Measurements from ENCODE around the gene NRL. TPM values are rescaled to one million over a fixed set of nuclear protein-coding genes. Genes with fewer than 3 reads are reported as not detected.
A peak's percentile ranks its signal among the peaks of the same experiment; 100 is the strongest.

The NRL gene
- total RNA-seq, 1 experiment from 2014 or later: 2.5 TPM

DNA sequence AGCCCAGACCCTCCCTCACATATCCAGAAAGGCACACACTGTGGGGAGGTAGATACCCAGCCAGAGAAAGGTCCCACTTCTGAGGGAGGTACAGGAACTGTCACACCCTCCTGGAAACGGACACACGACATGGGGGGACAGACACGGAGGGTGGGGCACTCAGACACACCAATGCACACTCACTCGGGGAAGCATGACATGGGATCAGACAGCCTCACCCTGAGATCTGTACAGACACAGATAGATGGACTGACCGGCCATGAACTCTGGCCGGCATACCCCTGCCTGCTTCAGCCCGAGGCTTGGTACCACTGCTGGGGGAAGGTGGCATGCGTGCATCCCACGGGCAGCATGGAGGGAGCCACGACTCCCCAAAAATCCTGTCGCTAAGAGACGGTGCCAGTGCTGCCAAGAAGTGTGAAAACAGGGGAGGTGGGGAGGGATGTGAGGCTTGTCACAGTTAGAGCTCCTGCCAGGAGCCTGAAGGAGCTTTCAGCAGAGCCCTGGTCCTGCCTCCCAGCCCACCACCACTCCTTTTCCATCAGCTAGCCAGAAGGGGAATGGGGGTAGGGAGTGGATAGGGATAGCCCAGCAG lies 42.8 kb downstream of the NRL start:
- Mint-ChIP-seq H3K9me3 (no peaks in the 10 kb centered on the region), H3K27ac (peak overlapping the region in 1 of 3 experiments; percentile 40; a peak in 1 of 7 replicates), H3K27me3 (ENCODE audit: low read depth) (no peaks in the 10 kb centered on the region; the same call in none of the 2 replicates)

More for the DNA sequence above, 42.8 kb downstream of the NRL start:
- H4K20me1 ChIP-seq (ENCODE audit: control insufficient read depth, insufficient read depth, insufficient read length): no peaks in the 10 kb centered on the region
- no peak overlapping the region for H2BK120ac ChIP-seq (ENCODE audit: low read depth, low read length, poor library complexity, severe bottlenecking)
- Mint-ChIP-seq H3K4me1 (peaks cover 5 to 11% of the 10 kb centered on the region in 2 experiments; a peak in 2 of 4 replicates), H3K4me3 (no peak overlapping the region; a peak in 1 of 5 replicates), H3K36me3 (ENCODE audit: insufficient read depth in 1 of 3, low read depth in 3 of 3) (no peaks in the 10 kb centered on the region)
- no peaks in the 10 kb centered on the region for H3K9me3 ChIP-seq (ENCODE audit: control insufficient read depth, low read depth, low read length)
- H3K4me2 ChIP-seq (ENCODE audit: insufficient read depth, insufficient read length, low read length): no peak overlapping the region
- no peak overlapping the region for H3K14ac ChIP-seq (ENCODE audit: insufficient read depth, low read length)
- no peak overlapping the region for H2BK12ac ChIP-seq (ENCODE audit: insufficient read length, low read depth, low read length)
- no peak overlapping the region for H4K91ac ChIP-seq (ENCODE audit: insufficient read length, low read depth, low read length)
- no peaks in the 10 kb centered on the region for H3K79me2 ChIP-seq (ENCODE audit: insufficient read depth, low read length)
- H4K8ac ChIP-seq (replicated peaks; ENCODE audit: insufficient read length, low read depth, low read length): no peak overlapping the region
- H2BK5ac ChIP-seq (ENCODE audit: insufficient read length, low read length): no peak overlapping the region
- H2BK15ac ChIP-seq (ENCODE audit: low read depth, low read length): no peak overlapping the region
- H3K4ac ChIP-seq (ENCODE audit: low read depth, low read length): no peak overlapping the region
- no peak overlapping the region for H3K56ac ChIP-seq (ENCODE audit: insufficient read length, low read depth, low read length)
- H3K27ac ChIP-seq (ENCODE audit: insufficient read length, low read depth, low read length): no peak overlapping the region
- no peak overlapping the region for H3T11ph ChIP-seq (ENCODE audit: low read length)
- H3K18ac ChIP-seq (ENCODE audit: insufficient read length, low read depth, low read length): no peak overlapping the region
- no peak overlapping the region for H2BK20ac ChIP-seq (ENCODE audit: low read depth, low read length, poor library complexity, severe bottlenecking)
- H2AFZ ChIP-seq (ENCODE audit: low read length): no peak overlapping the region
- TF ChIP-seq, protein P1, sequence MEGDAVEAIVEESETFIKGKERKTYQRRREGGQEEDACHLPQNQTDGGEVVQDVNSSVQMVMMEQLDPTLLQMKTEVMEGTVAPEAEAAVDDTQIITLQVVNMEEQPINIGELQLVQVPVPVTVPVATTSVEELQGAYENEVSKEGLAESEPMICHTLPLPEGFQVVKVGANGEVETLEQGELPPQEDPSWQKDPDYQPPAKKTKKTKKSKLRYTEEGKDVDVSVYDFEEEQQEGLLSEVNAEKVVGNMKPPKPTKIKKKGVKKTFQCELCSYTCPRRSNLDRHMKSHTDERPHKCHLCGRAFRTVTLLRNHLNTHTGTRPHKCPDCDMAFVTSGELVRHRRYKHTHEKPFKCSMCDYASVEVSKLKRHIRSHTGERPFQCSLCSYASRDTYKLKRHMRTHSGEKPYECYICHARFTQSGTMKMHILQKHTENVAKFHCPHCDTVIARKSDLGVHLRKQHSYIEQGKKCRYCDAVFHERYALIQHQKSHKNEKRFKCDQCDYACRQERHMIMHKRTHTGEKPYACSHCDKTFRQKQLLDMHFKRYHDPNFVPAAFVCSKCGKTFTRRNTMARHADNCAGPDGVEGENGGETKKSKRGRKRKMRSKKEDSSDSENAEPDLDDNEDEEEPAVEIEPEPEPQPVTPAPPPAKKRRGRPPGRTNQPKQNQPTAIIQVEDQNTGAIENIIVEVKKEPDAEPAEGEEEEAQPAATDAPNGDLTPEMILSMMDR (conservative IDR thresholded peaks at IDR 0.05): no peak
- H2AK5ac ChIP-seq (ENCODE audit: insufficient read length, low read length): no peak overlapping the region
- H3K23me2 ChIP-seq (ENCODE audit: insufficient read length, low read depth, low read length, poor library complexity, severe bottlenecking): no peaks in the 10 kb centered on the region
- DNase-seq: no peak
- H3K79me1 ChIP-seq (ENCODE audit: insufficient read depth, low read depth, low read length, poor library complexity, severe bottlenecking): no peaks in the 10 kb centered on the region
- H3K27me3 ChIP-seq (ENCODE audit: insufficient read depth, low read length): no peaks in the 10 kb centered on the region
- H3K23ac ChIP-seq (ENCODE audit: insufficient read length, low read depth, low read length): no peak overlapping the region
- no peak overlapping the region for H4K5ac ChIP-seq (ENCODE audit: insufficient read length, low read depth, low read length)
- WGBS (ENCODE audit: extremely low coverage, insufficient read length, low lambda C conversion rate): no CpG with 5 or more reads among the region's 12 CpGs
- no peak overlapping the region for H3K9ac ChIP-seq (ENCODE audit: extremely low read depth, insufficient read length, low read length)
- no peaks in the 10 kb centered on the region for H3K4me1 ChIP-seq (ENCODE audit: insufficient read depth, low read length)

Data from H9 (cell line).